Measurements from ENCODE around the gene AHR. TPM values are rescaled to one million over a fixed set of nuclear protein-coding genes. Genes with fewer than 3 reads are reported as not detected.

AHR gene
- total RNA-seq, 2 experiments from 2014 or later: 49.0 to 50.6 TPM

DNA sequence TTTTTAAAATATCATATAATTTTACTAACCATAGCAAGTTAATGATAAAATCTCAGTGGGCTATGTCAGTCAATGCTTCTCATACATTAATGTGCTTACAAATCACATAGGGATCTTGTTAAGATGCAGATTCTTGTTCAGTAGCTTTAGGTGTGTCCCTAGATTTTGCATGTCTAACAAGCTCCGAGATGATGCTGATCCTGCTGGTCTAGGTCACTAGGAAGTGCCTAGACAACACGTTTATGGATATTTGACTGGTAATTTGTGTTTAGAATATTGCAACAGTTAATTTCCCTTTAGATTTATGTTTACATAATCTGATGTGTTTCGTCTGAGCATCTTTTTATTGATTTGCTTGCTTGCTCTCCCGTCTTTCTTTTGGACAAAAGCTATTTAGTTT lies 12.7 kb downstream of the AHR start:
- H3K9me3 Mint-ChIP-seq: no peaks in the 10 kb centered on the region
- H3K36me3 Mint-ChIP-seq: peaks cover 14% of the 10 kb centered on the region
- POLR2A ChIA-PET: no interaction called here
- no peak overlapping the region for H3K27ac Mint-ChIP-seq
- ATAC-seq (ENCODE audit: low read depth) (no peak), DNase-seq (no peak)
- H3K4me3 Mint-ChIP-seq: no peak overlapping the region
- H3K4me1 Mint-ChIP-seq: peaks cover 9% of the 10 kb centered on the region
- no peaks in the 10 kb centered on the region for H3K27me3 Mint-ChIP-seq

- H3K9me3 Mint-ChIP-seq: no peaks in the 10 kb centered on the region
- H3K4me1 Mint-ChIP-seq: peaks cover 14% of the 10 kb centered on the region
- H3K36me3 Mint-ChIP-seq: peaks cover 20% of the 10 kb centered on the region
- H3K4me3 Mint-ChIP-seq: no peak overlapping the region
- DNase-seq (no peak), ATAC-seq (ENCODE audit: low read depth) (no peak)
- no peaks in the 10 kb centered on the region for H3K27me3 Mint-ChIP-seq
- H3K27ac Mint-ChIP-seq: no peak overlapping the region
- POLR2A ChIA-PET: no interaction called here
These were observed 13.5 kb downstream of the AHR start for GRCh38 chr7:17311952-17312351.

DNA sequence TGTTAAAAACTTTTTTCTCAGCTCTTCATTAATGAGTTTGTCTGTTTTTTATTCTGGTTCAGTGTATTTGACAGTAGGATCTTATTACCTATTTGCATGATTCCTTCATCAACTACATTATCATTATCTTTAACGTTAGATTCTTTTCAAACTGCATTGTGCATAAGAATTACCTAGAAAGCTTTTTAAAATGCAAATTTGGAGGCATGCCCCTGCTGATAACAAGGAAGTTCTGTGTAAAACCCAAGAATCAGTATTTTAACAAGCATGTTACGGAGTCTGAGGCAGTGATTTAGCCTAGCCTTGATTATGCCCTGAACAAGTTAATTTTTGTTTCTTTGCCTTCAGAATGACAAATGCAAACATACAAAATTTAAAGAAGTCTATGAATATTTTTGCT lies 14.2 kb downstream of the AHR start:
- Mint-ChIP-seq H3K4me1 (peaks cover 14% of the 10 kb centered on the region), H3K4me3 (no peak overlapping the region), H3K27ac (no peak overlapping the region), H3K9me3 (no peaks in the 10 kb centered on the region), H3K27me3 (no peaks in the 10 kb centered on the region), H3K36me3 (peaks cover 21% of the 10 kb centered on the region)
- ATAC-seq (ENCODE audit: low read depth) (no peak), DNase-seq (no peak)
- POLR2A ChIA-PET: no interaction called here

DNA sequence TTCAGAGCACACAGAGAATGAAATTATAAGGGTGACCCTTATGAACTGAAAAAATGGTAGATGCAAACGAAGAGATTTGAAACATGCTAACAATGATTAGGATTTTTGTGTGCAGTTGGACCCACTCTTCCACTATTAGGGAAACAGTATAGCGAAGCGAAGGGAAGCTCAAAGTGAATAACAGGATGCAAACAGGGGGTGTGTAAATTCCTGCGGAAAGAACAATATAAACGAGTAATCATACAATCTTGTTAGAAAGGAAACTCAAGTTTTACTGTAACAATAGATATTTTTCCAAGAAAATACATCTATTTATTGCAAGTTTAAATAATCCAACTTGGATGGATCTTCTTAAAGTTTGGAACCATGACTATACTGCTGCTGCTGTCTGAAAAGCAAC lies 14.7 kb downstream of the AHR start:
- DNase-seq: no peak
- H3K36me3 Mint-ChIP-seq: peaks cover 25% of the 10 kb centered on the region
- no peak overlapping the region for H3K27ac Mint-ChIP-seq
- no peaks in the 10 kb centered on the region for H3K9me3 Mint-ChIP-seq
- H3K4me3 Mint-ChIP-seq: no peak overlapping the region
- no peaks in the 10 kb centered on the region for H3K27me3 Mint-ChIP-seq
- H3K4me1 Mint-ChIP-seq: peaks cover 14% of the 10 kb centered on the region
- POLR2A ChIA-PET: no interaction called here
- no peak for ATAC-seq (ENCODE audit: low read depth)

DNA sequence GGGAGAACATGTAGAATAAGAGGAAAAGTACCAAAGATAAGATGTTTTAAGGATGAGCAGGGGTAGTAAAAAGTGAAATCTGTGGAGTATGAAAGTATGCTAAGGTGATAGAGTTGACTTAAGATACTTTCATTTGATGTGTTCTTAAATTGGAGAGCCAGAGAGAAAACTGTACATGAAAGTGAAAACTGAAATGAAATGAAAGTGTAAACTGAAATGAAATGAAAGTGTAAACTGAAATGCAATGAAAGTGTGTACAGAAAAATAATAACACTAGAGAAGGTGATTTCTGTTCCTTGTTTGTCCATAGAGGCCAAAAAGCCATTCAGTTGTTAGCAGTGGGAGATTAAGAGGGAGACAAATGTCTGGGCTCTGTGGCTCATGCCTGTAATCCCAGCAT lies 17.5 kb downstream of the AHR start:
- Mint-ChIP-seq H3K36me3 (peaks cover 29% of the 10 kb centered on the region), H3K27ac (no peak overlapping the region), H3K4me3 (no peak overlapping the region), H3K4me1 (peaks cover 18% of the 10 kb centered on the region), H3K9me3 (no peaks in the 10 kb centered on the region), H3K27me3 (no peaks in the 10 kb centered on the region)
- ATAC-seq (ENCODE audit: low read depth) (no peak), DNase-seq (no peak)
- POLR2A ChIA-PET: no interaction called here

GRCh38 chr7:17318146-17318545 lies 19.7 kb downstream of the AHR start:
- H3K9me3 Mint-ChIP-seq: no peaks in the 10 kb centered on the region
- POLR2A ChIA-PET: no interaction called here
- DNase-seq: no peak

GRCh38 chr7:17319164-17320101 lies 21.0 kb downstream of the AHR start:
- Mint-ChIP-seq H3K9me3 (no peaks in the 10 kb centered on the region), H3K4me1 (peaks cover 17% of the 10 kb centered on the region), H3K27ac (no peak overlapping the region), H3K27me3 (no peaks in the 10 kb centered on the region), H3K36me3 (peaks cover 30% of the 10 kb centered on the region), H3K4me3 (no peak overlapping the region)
- POLR2A ChIA-PET: no interaction called here
- ATAC-seq (ENCODE audit: low read depth): no peak
- DNase-seq: no peak

More at GRCh38 chr7:17318146-17318545, 19.7 kb downstream of the AHR start:
- no peak overlapping the region for H3K4me3 Mint-ChIP-seq
- ATAC-seq (ENCODE audit: low read depth): no peak
- H3K27ac Mint-ChIP-seq: no peak overlapping the region
- H3K4me1 Mint-ChIP-seq: peaks cover 18% of the 10 kb centered on the region
- peaks cover 25% of the 10 kb centered on the region for H3K36me3 Mint-ChIP-seq
- no peaks in the 10 kb centered on the region for H3K27me3 Mint-ChIP-seq

DNA sequence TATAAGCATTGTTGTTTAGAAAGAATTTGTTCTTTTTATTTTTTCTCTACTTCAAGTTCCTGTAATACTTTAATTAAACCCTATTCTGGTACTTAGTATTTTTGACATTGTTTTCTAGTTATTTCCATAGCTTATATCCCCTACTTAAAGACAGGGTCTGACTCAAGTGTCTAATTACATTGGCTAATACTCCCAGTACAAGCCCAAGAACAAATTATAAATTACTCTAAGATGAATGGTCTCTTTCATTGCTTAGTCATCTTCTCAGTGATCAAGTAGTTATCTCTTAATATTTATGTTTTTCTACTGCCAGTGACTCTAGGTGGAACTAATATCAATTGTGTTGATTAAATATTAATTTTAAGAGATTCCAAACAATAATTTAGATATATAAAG lies 21.6 kb downstream of the AHR start:
- POLR2A ChIA-PET: no interaction called here

GRCh38 chr7:17320657-17321056 lies 22.2 kb downstream of the AHR start:
- Mint-ChIP-seq H3K27me3 (no peaks in the 10 kb centered on the region), H3K4me3 (no peak overlapping the region), H3K36me3 (peaks cover 36% of the 10 kb centered on the region), H3K9me3 (no peaks in the 10 kb centered on the region), H3K4me1 (peaks cover 15% of the 10 kb centered on the region), H3K27ac (no peak overlapping the region)
- DNase-seq (no peak), ATAC-seq (ENCODE audit: low read depth) (no peak)
- POLR2A ChIA-PET: no interaction called here

More for the DNA sequence above, 21.6 kb downstream of the AHR start:
- no peak overlapping the region for H3K27ac Mint-ChIP-seq
- peaks cover 31% of the 10 kb centered on the region for H3K36me3 Mint-ChIP-seq
- H3K4me3 Mint-ChIP-seq: no peak overlapping the region
- H3K9me3 Mint-ChIP-seq: no peaks in the 10 kb centered on the region
- DNase-seq (no peak), ATAC-seq (ENCODE audit: low read depth) (no peak)
- no peaks in the 10 kb centered on the region for H3K27me3 Mint-ChIP-seq
- H3K4me1 Mint-ChIP-seq: peaks cover 17% of the 10 kb centered on the region

- Mint-ChIP-seq H3K9me3 (no peaks in the 10 kb centered on the region), H3K27ac (no peak overlapping the region), H3K4me1 (no peaks in the 10 kb centered on the region), H3K36me3 (peaks cover 34% of the 10 kb centered on the region), H3K4me3 (no peak overlapping the region), H3K27me3 (no peaks in the 10 kb centered on the region)
- DNase-seq (no peak), ATAC-seq (ENCODE audit: low read depth) (no peak)
- POLR2A ChIA-PET: no interaction called here
These were observed 26.9 kb downstream of the AHR start for GRCh38 chr7:17325364-17325763.

GRCh38 chr7:17326378-17326777 lies 27.9 kb downstream of the AHR start:
- Mint-ChIP-seq H3K27me3 (no peaks in the 10 kb centered on the region), H3K4me3 (no peak overlapping the region), H3K36me3 (peaks cover 35% of the 10 kb centered on the region), H3K4me1 (no peaks in the 10 kb centered on the region), H3K9me3 (no peaks in the 10 kb centered on the region), H3K27ac (no peak overlapping the region)
- ATAC-seq (ENCODE audit: low read depth): no peak
- POLR2A ChIA-PET: no interaction called here
- no peak for DNase-seq

DNA sequence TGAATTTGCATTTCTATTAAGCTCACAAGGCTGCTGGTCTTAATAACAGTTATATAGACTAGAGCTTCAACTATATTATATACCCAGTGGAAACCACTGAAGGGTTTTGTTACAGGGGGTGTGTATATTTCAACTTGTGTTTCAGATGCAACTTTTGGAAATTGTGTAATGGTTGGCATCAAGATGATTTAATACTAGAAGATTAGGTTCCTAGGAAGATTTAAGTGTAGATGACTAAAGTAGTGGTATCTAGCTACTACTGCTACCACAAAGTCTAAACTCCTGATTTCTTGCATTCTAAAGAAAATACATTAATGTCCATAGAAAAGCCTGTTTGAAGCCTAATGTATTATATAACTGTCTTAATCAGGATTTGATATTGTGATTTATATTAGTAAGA lies 30.2 kb downstream of the AHR start:
- no peak overlapping the region for H3K4me3 Mint-ChIP-seq
- no peaks in the 10 kb centered on the region for H3K27me3 Mint-ChIP-seq
- no peak for ATAC-seq (ENCODE audit: low read depth)
- DNase-seq: no peak
- no peaks in the 10 kb centered on the region for H3K4me1 Mint-ChIP-seq
- H3K36me3 Mint-ChIP-seq: peaks cover 39% of the 10 kb centered on the region
- no peak overlapping the region for H3K27ac Mint-ChIP-seq
- POLR2A ChIA-PET: no interaction called here
- H3K9me3 Mint-ChIP-seq: no peaks in the 10 kb centered on the region

GRCh38 chr7:17329440-17329839 lies 31.0 kb downstream of the AHR start:
- ATAC-seq (ENCODE audit: low read depth) (no peak), DNase-seq (no peak)
- Mint-ChIP-seq H3K36me3 (peaks cover 40% of the 10 kb centered on the region), H3K9me3 (no peaks in the 10 kb centered on the region), H3K4me1 (no peaks in the 10 kb centered on the region), H3K4me3 (no peak overlapping the region), H3K27ac (no peak overlapping the region), H3K27me3 (no peaks in the 10 kb centered on the region)
- POLR2A ChIA-PET: no interaction called here

DNA sequence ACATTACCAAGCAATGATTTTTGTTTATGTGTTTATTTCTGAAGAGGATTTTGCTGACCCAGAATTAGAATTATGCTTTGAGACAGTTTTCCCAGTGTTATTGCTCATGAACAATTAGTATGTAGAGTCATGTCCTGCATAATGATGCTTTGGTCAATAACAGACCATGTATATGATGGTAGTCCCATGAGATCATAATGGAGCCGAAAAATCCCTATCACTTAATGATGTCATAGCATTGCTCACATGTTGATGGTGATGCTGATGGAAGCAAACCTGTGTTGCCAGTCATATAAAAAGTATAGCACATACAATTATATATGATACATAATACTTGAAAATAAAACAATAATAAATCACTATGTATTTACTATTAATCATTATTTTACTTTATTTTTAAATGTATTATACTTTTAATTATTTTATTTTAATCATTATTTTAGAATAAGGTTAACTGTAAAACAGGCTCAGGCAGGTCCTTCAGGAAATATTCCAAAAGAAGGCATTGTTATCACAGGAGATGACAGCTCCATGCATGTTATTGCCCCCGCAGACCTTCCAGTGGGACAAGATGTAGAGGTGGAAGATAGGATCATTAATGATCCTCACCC lies 33.5 kb downstream of the AHR start:
- H3K4me1 Mint-ChIP-seq: no peaks in the 10 kb centered on the region
- no peak overlapping the region for H3K27ac Mint-ChIP-seq
- peaks cover 35% of the 10 kb centered on the region for H3K36me3 Mint-ChIP-seq
- POLR2A ChIA-PET: interaction anchor here (0.7 kb wide), 1 partner anchor 96 kb away, joined by 3 read pairs; no protein-coding TSS in a partner anchor
- no peaks in the 10 kb centered on the region for H3K27me3 Mint-ChIP-seq
- DNase-seq: no peak
- H3K9me3 Mint-ChIP-seq: no peaks in the 10 kb centered on the region
- H3K4me3 Mint-ChIP-seq: no peak overlapping the region
- ATAC-seq (ENCODE audit: low read depth): no peak

All from activated naive CD8-positive, alpha-beta T cell treated with anti-CD3 and anti-CD28 coated beads, Interleukin-2, amount 10 ng/mL, durations not matched to agents 7 days and 5 days (primary cell).